Measurements from ENCODE around the gene METTL13.
A peak's percentile ranks its signal among the peaks of the same experiment; 100 is the strongest.
"Not testable (repeated sequence)": the region's sequence is repeated elsewhere in the genome, so short reads cannot be mapped to it uniquely, and the experiment has no call there.

Gene METTL13

DNA sequence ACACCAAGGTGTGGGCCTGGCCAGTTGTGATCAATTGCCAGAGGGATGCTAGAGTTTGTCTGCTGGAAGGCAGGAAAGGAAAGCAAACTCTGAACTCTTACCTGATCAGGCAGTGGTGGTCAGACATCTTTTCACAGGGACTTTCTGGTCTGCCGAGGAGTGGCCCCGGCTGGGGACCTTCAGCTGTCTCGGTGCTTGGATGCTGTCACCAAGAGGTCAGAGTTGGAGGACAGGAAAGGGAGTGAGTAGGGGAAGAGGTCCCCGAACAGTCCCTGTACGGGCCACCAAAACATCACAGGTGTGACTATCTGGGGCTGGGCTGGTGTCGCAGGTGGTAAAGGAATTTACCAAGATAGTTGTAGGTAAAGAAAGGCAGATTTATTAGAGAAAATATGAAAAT lies 17.7 kb upstream of the METTL13 start:
- no peak for DNase-seq (ENCODE audit: low read depth in 2 of 2)

DNA sequence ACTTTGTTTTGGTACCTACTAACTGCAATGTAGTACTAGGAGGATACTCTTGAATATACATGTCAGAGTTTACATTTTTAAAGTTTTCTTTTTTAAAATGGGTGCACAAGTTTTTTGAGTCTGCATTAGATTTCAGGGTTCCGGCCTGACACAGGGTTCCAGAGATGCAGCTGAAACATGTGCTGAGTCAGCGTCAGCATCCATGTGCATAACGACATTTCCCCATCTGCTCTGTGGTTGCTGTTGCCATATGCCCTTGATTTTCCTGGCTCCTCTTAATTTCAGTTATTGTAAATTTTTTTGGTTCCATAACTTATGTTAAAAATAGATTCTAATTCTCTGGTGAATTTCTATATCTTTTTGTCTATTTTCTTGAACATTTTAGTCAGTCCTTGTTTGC lies 12.3 kb upstream of the METTL13 start:
- no peak for DNase-seq (ENCODE audit: low read depth in 2 of 2)

DNA sequence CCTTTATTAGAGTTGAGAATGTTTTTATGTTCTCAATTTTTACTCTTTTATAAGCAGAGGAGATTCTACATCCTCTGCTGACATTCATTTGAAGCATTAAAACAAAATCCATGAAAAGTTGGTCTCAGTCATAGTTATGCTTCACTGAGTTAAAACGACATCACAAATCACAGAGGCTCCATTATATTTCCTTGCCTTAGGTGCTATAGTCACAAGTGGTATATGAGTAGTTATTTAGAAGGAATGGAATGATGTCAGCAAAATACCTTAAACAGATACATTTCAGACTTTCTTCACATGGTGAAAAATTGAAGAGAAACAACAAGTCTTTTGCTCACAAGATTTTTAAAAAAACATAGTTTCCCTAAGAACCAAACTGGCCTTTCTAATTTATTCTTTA lies 11.7 kb upstream of the METTL13 start:
- DNase-seq (ENCODE audit: low read depth in 2 of 2) = no peak

DNA sequence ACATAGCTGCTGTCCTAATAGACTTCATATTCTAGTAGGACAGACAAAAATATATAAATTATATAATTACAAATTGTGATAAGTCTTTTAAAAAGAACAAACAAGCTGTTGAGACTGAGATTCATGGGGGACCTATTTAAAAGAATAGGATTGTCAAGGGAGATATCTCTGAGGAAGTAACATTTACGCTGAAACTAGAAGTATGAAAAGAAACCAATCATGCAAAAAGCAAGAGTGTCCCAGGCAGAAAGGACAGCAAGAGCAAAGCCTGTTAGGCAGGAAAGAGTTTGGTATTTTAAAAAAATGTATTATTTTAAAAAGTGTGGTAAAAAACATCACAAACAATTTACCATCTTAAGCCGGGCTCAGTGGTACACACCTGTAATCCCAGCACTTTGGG lies 9.1 kb upstream of the METTL13 start:
- no peak for DNase-seq (ENCODE audit: low read depth in 2 of 2)

DNA sequence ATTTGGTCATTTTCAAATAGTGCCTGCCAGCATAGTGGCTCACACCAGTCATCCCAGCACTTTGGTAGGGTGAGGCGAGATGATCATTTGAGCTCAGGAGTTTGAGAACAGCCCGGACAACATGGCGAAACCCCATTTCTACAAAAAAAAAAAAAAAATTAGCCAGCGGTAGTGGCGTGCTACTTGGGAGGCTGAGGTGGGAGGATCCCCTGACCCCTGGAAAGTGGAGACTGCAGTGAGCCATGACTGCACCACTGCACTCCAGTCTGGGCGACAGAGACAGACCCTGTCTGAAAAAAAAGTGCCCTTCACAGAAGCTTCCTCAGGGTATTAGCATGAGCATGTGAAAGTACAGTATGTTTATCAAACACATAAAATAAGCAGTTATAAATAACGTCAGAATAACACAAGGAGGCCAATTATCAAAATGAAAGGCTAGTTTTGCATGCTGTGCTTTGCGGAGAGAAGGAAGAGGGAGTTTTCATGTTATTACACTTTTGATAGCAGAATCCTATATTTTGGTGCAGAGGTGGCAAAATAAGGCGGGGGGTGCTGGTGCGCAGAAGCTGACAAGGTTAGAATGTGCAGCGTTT lies 781 bp upstream of the METTL13 start:
- no peak for DNase-seq (ENCODE audit: low read depth in 2 of 2)

DNA sequence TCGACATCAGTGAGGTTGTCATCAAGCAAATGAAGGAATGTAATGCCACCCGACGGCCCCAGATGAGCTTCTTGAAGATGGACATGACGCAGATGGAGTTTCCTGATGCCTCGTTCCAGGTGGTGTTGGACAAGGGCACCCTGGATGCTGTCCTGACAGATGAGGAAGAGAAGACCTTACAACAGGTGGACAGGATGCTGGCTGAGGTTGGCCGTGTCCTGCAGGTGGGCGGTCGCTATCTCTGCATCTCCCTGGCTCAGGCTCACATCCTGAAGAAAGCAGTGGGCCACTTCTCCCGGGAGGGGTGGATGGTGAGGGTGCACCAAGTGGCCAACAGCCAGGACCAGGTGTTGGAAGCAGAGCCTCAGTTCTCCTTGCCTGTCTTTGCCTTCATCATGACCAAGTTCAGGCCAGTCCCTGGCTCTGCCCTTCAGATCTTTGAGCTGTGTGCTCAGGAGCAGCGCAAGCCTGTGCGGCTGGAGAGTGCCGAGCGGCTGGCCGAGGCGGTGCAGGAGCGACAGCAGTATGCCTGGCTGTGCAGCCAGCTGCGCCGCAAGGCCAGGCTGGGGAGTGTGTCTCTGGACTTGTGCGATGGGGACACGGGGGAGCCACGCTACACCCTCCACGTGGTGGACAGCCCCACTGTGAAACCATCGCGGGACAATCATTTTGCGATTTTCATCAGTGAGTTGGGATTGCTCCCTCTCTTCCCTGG lies 2.5 kb downstream of the METTL13 start:
- DNase-seq (ENCODE audit: low read depth in 2 of 2) = no peak

DNA sequence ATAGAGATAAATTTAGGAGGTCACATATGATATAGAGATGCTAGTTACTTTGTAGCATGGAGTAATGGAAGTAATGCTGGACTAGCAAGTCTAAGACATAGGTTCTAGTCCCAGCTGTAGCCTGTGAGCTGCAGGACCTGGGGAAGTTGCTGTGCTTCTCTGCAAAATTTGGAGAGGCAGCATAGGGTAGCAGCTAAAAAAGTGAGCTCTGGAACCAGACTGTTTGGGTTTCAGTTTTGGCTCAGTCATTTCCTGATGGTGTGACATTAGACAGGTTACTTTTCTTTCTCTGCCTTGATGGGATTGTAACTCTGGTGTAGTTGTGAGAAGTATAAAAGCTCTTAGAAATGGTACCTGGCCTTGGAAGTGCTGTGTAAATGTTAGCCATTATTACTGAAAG lies 3.3 kb downstream of the METTL13 start:
- no peak for DNase-seq (ENCODE audit: low read depth in 2 of 2)

DNA sequence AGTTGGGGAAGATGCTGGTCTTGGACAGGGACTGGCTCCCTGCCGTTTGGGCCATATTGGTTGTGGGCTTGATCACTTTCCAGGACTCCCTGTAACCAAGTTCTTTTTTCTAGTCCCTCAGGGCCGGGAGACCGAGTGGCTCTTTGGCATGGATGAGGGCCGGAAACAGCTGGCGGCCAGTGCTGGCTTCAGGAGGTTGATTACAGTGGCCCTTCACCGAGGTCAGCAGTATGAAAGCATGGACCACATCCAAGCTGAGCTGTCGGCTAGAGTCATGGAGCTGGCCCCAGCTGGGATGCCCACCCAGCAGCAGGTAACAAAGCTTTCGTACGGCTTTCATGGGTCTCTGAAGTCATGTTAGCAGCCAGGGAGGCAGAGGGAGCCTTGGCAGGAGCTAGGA lies 4.3 kb downstream of the METTL13 start:
- no peak for DNase-seq (ENCODE audit: low read depth in 2 of 2)

DNA sequence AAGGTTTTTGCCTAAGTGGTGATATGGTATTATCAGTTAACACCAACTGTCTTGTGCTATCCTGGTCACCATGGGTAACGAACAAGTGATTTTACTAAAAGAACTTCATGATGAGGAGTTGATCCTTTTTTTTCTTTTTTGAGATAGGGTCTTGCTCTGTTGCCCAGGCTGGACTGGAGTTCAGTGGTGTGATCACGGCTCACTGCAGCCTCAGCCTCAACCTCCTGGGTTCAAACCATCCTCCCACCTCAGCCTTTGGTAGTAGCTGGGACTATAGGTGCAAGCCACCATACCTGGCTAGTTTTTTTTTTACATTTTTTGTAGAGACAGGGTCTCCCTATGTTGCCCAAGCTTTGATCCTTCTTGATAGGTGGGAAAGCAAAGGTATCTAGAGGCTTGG lies 5.1 kb downstream of the METTL13 start:
- no peak for DNase-seq (ENCODE audit: low read depth in 2 of 2)

DNA sequence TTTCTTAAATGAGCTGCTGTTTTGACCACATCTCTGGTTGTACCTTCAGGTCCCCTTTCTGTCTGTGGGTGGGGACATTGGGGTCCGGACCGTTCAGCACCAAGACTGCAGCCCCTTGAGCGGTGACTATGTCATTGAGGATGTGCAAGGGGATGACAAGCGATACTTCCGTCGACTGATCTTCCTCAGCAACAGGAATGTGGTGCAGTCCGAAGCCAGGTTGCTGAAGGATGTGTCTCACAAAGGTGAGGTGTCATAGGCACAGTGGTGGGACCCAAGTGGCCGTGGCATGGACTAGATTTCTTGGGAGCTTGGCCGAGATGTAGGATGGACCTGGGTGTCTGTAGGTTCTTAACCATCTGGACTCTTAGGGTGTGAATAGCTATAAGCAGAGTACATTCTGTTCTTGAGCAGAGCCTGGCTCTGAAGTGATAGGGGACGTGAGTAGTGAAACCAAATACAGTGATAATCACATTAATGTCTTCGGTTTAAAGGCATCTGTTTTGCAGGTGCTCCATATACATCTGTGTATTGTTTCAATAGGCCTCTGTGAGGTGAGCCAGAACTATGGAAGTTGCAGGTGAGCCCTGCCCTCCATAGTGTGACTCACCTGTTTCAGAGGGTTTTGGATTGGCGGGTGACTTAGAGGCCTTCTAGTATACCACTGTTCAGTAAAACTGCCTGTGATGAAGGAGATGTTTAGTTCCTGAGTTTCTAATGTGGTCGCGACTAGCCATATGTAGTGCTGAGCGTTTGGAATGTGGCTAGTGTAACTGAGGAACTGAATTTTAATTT lies 6.4 kb downstream of the METTL13 start:
- no peak for DNase-seq (ENCODE audit: low read depth in 2 of 2)

DNA sequence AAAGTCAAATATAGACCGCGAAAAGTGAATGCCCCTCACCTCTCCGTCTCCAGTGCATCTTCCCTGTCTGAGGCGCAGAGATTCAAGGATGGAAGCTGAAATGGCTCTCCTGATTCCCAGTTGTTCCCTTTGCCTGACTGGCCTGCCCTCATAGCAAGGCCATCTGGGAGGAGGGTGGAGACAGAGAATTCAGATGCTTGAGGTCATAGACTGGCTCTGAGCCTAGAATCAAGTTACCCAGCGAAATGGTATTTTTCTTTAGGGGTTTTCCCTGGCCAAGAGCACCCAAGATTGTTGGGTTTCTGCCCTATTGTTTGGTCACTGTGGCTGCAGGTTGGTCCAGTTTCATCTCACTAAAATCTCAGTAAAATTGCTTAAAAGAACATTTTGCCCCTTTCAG lies 7.2 kb downstream of the METTL13 start:
- no peak for DNase-seq (ENCODE audit: low read depth in 2 of 2)

DNA sequence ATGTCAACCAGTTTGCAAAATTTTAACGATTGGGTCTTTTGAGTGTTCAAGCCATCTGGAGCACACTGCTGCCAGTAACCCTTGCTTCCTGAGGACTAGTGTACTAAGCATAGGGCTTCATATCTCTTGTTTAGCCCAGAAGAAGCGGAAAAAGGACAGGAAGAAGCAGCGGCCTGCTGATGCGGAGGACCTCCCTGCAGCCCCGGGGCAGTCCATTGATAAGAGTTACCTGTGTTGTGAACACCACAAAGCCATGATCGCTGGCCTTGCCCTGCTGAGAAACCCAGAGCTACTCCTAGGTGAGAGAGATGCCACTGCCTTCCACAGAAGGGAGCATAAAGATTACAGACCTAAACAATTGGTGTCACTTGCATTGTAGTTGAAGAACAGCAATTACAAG lies 8.9 kb downstream of the METTL13 start:
- no peak for DNase-seq (ENCODE audit: low read depth in 2 of 2)

DNA sequence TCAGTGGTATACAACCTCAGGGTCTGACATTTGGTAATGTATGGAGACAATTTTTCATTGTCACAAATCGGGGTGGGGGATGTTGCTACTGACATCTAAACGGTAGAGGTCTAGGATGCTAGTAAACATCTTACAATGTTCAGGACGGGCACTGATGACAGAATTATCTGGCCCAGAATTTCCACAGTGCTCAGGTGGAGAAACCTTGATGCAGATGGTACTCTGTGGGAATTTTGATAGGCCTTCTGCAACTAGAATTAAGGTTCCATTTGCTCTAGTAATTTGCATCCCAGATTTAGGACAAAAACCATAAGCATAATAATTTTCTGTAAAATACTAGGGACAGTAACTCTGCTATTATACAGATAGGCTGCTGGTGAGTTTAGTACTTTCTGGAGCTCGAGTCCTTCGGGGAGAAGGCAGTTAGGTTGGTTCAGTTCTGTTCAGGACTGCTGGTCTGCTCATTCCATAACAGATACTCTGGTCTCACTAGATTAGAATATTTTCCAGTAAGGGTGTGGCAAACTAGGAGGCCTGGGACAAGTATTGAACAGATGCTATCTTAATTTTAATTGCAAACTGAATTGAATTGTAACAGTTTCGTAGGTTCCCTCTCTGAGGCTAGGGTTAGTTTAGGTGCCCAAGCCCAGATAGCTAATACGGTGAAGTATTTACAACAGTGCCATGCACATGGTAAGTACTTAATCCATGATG lies 11.4 kb downstream of the METTL13 start:
- no peak for DNase-seq (ENCODE audit: low read depth in 2 of 2)

DNA sequence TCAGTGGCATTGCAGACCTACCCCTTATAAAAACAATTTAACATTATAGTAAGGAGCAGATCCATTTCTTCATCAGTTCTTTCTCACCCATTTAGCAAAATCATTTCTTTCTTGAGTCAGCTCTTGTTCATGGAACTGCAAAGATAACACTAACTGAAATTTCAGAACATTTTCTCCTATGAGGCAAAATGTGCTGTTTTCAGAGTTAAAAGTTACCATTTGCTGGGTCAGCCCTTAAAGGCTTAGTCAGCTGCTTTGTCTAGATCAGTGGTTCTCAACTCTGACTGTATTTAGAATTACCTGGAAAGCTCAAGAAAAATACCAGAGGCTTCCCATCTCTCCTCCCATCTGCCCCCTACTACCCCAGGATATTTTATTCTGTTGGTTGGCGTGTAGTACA lies 12.2 kb downstream of the METTL13 start:
- DNase-seq (ENCODE audit: low read depth in 2 of 2) = no peak

DNA sequence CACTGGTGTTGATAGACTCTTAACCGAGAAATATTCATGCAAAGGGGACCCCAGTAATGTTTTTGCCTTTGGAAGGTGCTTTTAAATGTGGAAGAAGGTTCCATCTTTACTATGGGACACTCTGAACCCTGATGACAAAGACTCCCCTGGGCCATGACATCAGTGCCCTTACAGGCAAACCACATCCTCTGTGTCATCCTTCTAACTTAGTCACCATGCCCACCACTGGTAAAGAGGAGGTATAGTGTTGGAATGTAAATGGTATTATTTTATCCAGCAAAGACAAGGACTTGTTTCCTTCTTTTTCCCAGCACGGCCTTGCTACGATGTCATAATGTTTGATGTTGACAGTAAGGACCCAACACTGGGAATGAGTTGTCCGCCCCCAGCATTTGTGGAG lies 12.6 kb downstream of the METTL13 start:
- peak; percentile 22 to 50 for DNase-seq (ENCODE audit: low read depth in 2 of 2)

DNA sequence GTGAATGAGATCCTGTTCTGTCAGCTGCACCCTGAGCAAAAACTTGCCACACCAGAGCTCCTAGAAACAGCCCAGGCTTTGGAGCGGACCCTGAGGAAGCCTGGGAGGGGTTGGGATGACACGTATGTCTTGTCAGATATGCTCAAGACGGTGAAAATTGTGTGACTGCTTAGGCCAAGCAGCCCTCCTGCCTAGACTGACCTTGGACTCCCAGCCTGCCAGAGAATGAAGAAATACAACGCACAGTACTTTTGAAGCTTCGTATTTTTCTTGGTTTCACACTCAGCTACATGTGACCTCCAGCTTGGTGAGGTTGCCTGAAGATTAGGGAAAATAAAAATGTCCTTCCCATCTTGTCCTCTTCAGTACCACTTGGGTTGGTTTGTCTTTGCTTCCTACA lies 15.1 kb downstream of the METTL13 start:
- DNase-seq (ENCODE audit: low read depth in 2 of 2) = no peak

DNA sequence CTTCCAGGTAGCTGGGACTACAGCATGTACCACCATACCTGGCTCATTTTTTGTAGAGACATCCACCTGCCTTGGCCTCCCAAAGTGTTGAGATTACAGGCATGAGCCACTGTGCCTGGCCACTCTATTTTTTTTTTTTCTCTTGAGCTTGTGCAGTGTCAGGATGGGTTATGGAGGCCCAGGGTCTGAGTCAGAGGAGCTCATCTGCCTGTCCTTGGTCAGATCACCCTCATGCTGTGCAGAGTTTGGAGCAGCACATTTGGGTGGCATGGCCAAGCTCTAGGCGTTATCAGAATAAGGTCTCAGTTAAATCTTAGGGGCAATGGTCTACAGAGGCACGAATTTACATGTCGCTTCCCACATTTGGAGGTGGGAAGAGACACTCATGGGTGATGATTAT lies 16.9 kb downstream of the METTL13 start:
- no peak for DNase-seq (ENCODE audit: low read depth in 2 of 2)

DNA sequence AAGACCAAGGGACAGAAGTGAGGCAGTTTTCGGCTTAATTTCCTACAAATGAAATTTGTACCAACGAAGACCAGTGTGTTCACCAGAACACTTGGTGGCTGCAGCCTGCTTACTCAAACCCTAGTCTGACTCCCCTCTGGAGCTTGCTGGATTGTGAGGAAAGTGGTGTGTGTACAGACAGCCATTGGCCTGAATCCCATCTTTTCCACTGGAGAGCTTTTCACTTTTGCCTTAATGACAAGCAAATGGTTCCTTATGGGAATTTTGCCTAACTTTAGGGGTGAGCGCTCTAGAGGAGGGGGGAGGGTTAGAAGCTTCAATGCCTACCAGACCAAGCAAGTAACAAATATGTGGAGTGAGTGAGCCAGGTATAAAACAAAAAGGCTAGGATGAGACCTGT lies 17.3 kb downstream of the METTL13 start:
- no peak for DNase-seq (ENCODE audit: low read depth in 2 of 2)

DNA sequence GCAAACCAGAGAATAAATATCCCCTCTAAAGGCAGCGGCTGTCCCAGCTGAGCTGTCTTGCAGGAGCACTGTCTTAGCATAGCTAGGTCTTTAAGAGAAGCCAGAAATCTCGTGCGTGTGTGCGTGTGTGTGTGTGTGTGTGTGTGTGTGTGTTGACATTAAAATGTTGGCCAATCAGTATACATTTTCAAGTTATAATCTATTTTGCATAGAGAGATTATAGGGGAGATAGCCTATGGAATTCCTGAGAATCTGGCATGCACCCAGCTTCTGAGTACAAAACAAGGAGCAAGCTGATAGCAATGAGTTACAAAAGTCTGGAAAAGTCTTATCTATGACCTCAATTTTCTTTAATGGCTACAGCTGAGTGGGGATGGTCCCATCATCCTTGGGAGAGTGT lies 17.7 kb downstream of the METTL13 start:
- no peak for DNase-seq (ENCODE audit: low read depth in 2 of 2)

DNA sequence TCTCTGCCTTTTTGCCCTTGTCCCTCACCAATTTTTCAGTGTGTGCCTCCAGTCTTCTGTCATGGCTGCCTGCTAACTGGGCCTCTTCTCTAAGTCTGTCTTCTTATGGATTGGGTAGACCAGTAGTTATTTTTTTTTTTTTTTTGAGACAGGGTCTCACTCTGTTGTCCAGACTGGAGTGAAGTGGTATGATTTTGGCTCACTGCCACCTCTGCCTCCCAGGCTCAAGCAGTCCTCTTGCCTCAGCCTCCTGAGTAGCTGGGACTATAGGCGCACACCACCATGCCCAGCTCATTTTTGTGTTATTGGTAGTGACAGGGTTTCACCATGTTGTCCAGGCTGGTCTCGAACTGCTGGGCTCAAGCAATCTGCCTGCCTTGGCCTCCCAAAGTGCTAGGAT lies 18.2 kb downstream of the METTL13 start:
- DNase-seq (ENCODE audit: low read depth in 2 of 2) = not testable (repeated sequence)

DNA sequence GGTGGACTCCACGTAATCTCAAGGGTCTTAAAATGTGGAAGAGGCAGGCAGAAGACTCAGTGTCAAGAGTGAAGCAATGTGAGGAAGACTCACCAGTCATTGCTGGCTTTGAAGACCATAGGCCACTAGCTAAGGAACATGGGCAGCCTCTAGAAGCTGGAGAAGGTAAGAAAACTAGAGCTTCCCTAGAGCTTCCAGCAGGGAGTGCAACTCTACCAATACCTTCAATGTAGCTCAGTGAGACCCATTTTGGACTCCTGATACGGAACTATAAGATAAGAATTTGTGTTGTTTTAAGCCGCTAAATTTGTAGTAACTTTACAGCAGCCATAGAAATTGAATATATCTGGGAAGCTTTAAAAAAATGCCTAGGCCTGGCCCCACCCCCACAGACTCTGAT lies 18.9 kb downstream of the METTL13 start:
- no peak for DNase-seq (ENCODE audit: low read depth in 2 of 2)

DNA sequence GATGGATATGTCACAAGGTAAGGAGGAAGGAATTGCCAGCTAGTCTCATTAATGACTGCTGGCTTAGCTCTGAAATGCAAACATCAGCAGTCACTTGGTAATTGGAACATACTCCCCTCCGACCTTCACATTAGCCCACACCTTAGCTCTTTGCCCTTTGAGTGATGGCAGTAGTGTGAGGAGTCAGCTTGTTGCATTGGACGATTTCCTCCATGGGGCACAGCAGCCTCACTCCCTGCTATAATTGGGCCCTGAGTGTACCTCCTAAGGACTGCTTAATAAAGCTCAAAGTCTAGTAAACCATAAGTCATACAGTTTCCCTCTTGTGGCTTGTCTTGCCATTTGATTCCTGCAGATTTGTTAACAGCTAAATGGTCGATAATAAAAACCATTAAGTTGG lies 19.4 kb downstream of the METTL13 start:
- no peak for DNase-seq (ENCODE audit: low read depth in 2 of 2)

DNA sequence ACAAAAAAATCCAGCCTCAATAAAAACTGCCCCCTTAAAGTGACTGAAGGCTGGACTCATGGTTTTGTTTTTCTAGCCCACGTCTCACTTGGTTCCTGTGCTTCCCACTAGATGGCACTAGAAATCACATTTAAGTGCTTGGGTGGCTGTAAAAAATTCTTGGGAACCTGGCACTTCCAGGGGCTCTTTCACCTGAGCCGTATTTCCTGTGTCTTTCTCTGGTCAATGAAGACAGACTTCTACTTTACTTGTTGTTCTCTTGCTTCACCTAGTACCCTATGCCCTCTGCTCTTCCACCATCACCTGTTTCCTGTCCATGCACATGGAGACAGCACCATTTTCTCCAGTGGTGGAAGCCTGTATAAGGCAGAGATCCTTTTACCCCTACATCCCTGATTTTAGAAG lies 20.0 kb downstream of the METTL13 start:
- DNase-seq (ENCODE audit: low read depth in 2 of 2) = no peak
